Measurements from ENCODE around the gene ZBED1. TPM values are rescaled to one million over a fixed set of nuclear protein-coding genes. Genes with fewer than 3 reads are reported as not detected.
A peak's percentile ranks its signal among the peaks of the same experiment; 100 is the strongest.
"Not testable (repeated sequence)": the region's sequence is repeated elsewhere in the genome, so short reads cannot be mapped to it uniquely, and the experiment has no call there.

Gene ZBED1
- total and polyA plus RNA-seq, 3 experiments from 2014 or later, result 28.0 to 41.9 (median 30.0) TPM

DNA sequence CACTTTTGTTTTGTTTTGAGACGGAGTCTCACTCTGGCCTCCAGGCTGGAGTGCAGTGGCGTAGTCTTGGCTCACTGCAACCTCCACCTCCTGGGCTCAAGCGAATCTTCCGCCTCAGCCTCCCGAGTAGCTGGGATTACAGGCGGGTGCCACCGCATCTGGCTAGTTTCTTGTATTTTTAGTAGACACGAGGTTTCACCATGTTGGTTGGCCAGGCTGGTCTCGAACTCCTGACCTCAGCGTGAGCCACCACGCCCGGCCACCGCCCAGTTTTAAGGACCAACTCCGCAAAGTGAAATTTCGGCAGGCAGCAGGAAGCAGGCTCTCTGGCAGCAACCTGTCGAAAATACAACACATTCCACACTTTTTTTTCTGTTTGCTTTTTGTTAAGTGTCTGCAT, 13.4 kb downstream of the ZBED1 start:
- POLR2A ChIA-PET, result no interaction called here
- DNase-seq, result no peak
- Histone ChIP-seq H3K9me3 (ENCODE audit: low read length) (no peaks in the 10 kb centered on the region), H3K4me1 (ENCODE audit: insufficient read depth, low read length) (no peaks in the 10 kb centered on the region), H3K27me3 (ENCODE audit: insufficient read depth, low read length, poor library complexity, severe bottlenecking) (no peaks in the 10 kb centered on the region), H3K27ac (ENCODE audit: low read depth, low read length) (no peak overlapping the region), H3K36me3 (ENCODE audit: insufficient read depth, low read length) (no peaks in the 10 kb centered on the region), H3K4me3 (ENCODE audit: low read length) (no peak overlapping the region)
- H3K9me3 Mint-ChIP-seq, result no peaks in the 10 kb centered on the region
- no peak overlapping the region for H3K4me3 Mint-ChIP-seq
- CTCF ChIA-PET, result no interaction called here
- H3K36me3 Mint-ChIP-seq, result peaks cover 3 to 63% (median 17%) of the 10 kb centered on the region in 3 donors
- H3K4me1 Mint-ChIP-seq, result peaks cover 5 to 10% (median 6%) of the 10 kb centered on the region in 3 donors
- H3K27ac Mint-ChIP-seq, result no peak overlapping the region
- H3K27me3 Mint-ChIP-seq, result no peaks in the 10 kb centered on the region

DNA sequence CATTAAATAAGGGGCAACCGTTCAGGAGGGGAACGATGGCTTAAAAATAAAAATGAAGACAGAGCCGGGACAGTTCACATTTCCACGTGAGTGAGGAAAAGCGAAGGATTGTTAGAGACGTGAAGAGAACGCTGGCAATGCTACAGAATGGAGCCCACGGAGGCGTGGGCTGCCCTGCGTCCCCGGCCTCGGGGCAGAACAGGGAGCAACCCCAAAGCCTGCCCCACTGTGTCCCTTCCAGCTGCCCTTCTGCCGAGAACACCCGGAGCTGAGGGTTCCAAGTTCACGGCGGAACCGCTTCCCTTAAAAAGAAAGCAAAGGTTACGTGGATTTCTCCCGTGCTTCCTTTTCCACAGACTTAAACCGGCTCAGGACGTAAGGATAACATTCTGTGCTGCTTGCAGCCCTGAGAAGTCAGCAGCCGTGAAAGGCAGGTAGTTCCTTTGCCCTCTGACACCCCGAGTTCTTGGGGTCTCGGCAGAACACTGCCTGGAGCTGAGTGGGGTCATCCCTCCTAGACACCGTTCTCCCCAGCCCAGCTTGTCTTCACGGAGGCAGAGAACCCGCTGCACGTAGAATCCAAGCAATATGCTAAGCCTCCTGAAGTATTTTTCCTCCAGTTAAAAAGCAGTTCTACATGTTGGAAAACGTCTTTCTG, 14.2 kb downstream of the ZBED1 start:
- Mint-ChIP-seq H3K27me3 (no peaks in the 10 kb centered on the region), H3K4me1 (peaks cover 5 to 6% (median 6%) of the 10 kb centered on the region in 3 donors), H3K9me3 (no peaks in the 10 kb centered on the region), H3K36me3 (peaks cover 3 to 60% (median 17%) of the 10 kb centered on the region in 3 donors), H3K4me3 (no peak overlapping the region), H3K27ac (peak overlapping the region in 1 of 8 donors; percentile 58)
- Histone ChIP-seq H3K27me3 (ENCODE audit: insufficient read depth, low read length, poor library complexity, severe bottlenecking) (no peaks in the 10 kb centered on the region), H3K27ac (ENCODE audit: low read depth, low read length) (no peak overlapping the region), H3K9me3 (ENCODE audit: low read length) (no peaks in the 10 kb centered on the region), H3K4me1 (ENCODE audit: insufficient read depth, low read length) (no peaks in the 10 kb centered on the region), H3K36me3 (ENCODE audit: insufficient read depth, low read length) (no peaks in the 10 kb centered on the region), H3K4me3 (ENCODE audit: low read length) (no peak overlapping the region)
- ChIA-PET POLR2A (no interaction called here), CTCF (no interaction called here)
- DNase-seq, result no peak

DNA sequence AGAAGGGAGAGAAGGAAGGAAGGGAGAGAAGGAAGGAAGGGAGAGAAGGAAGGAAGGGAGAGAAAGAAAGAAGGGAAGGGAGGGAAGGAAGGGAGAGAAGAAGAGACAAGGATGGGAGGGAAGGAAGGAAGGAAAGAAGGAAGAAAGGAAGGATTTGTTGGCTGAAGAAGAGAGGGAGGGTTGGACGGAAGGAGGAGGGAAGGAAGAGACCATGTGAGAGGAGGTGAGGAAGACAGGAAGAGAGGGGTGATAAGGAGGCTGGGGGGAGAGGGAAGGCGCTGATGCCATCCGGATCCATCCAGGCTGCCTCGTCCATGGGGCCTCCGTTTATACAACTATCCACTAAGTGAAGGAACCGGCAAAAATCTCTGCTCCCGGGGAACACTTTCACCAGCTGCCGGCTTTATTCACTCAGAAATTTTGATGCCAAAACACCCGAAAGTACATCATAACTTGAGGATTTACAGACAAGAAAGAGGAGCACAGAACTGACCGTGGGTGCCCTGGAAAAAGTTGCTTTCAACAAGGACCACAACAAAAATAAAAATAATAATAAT, 14.9 kb downstream of the ZBED1 start:
- Mint-ChIP-seq H3K4me3 (no peak overlapping the region), H3K4me1 (peaks cover 5 to 6% (median 6%) of the 10 kb centered on the region in 3 donors), H3K9me3 (no peaks in the 10 kb centered on the region), H3K27ac (peak overlapping the region in 1 of 8 donors; percentile 34), H3K36me3 (peaks cover 3 to 55% (median 16%) of the 10 kb centered on the region in 3 donors), H3K27me3 (no peaks in the 10 kb centered on the region)
- no peak for DNase-seq
- Histone ChIP-seq H3K4me1 (ENCODE audit: insufficient read depth, low read length) (no peaks in the 10 kb centered on the region), H3K36me3 (ENCODE audit: insufficient read depth, low read length) (no peaks in the 10 kb centered on the region), H3K9me3 (ENCODE audit: low read length) (no peaks in the 10 kb centered on the region), H3K27ac (ENCODE audit: low read depth, low read length) (no peak overlapping the region), H3K27me3 (ENCODE audit: insufficient read depth, low read length, poor library complexity, severe bottlenecking) (no peaks in the 10 kb centered on the region), H3K4me3 (ENCODE audit: low read length) (no peak overlapping the region)
- ChIA-PET POLR2A (no interaction called here), CTCF (no interaction called here)

DNA sequence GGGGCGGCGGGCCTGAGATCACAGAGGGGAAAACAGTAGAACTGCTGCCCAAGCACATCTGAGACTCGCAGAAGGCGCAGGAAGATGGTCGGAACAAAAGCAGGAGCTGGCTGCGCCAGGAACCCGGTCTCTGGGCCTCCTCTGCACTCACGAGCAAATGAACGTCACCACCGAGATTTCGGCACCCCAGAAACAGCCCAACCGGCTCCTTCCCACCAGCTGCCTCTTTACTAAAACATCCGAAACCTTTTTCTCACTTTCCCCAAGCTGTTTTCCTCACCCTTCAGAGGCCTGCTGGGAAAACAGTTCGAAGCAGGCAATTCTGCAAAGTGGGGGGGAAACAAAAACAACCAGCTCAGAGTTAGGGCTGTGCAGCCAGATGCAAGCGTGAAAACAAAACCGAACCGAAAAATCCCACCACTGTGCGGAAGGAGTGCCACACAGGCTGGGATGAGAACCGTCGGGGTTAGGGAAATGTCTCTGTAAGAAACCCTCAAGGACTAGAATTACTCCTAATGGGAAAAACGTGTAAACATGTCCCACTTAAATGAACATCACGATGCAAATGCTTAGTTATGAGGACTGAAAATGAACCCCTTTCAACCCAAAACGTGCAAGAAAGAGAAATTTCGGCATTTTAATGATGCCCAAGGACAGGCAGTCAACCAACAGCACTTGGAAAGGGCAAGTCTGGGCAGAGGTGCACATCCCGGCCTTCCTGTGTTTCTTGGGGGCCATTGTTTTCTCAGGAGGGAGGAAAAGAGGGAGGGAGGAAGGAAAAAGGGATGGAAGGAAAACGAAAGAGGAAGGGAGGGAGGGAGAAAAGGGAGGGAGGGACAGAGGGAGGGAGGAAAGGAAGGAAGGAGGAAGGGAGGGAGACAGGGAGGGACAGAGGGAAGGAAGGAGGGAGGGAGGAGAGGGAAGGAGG, 15.8 kb downstream of the ZBED1 start:
- H3K36me3 Mint-ChIP-seq, result peaks cover 6 to 50% (median 17%) of the 10 kb centered on the region in 3 donors
- peaks cover 5 to 6% (median 6%) of the 10 kb centered on the region in 3 donors for H3K4me1 Mint-ChIP-seq
- no peaks in the 10 kb centered on the region for H3K27me3 Mint-ChIP-seq

GRCh38 chrX:2484256-2484655, 16.5 kb downstream of the ZBED1 start:
- Histone ChIP-seq H3K27ac (ENCODE audit: low read depth, low read length) (no peak overlapping the region), H3K4me3 (ENCODE audit: low read length) (no peak overlapping the region), H3K36me3 (ENCODE audit: insufficient read depth, low read length) (no peaks in the 10 kb centered on the region), H3K9me3 (ENCODE audit: low read length) (no peaks in the 10 kb centered on the region), H3K27me3 (ENCODE audit: insufficient read depth, low read length, poor library complexity, severe bottlenecking) (no peaks in the 10 kb centered on the region), H3K4me1 (ENCODE audit: insufficient read depth, low read length) (no peaks in the 10 kb centered on the region)
- peaks cover 11 to 47% (median 23%) of the 10 kb centered on the region in 3 donors for H3K36me3 Mint-ChIP-seq
- H3K4me3 Mint-ChIP-seq, result no peak overlapping the region
- no peak for DNase-seq
- ChIA-PET CTCF (no interaction called here), POLR2A (no interaction called here)
- no peaks in the 10 kb centered on the region for H3K27me3 Mint-ChIP-seq
- H3K27ac Mint-ChIP-seq, result peak overlapping the region in 1 of 8 donors; percentile 75
- H3K9me3 Mint-ChIP-seq, result peaks cover 0 to 5% (median 4%) of the 10 kb centered on the region in 5 donors
- H3K4me1 Mint-ChIP-seq, result peaks cover 5 to 6% (median 6%) of the 10 kb centered on the region in 3 donors

More for the DNA sequence above, 15.8 kb downstream of the ZBED1 start:
- ChIA-PET POLR2A (no interaction called here), CTCF (no interaction called here)
- H3K36me3 ChIP-seq (ENCODE audit: insufficient read depth, low read length), result no peaks in the 10 kb centered on the region
- no peak overlapping the region for H3K27ac ChIP-seq (ENCODE audit: low read depth, low read length)
- H3K4me1 ChIP-seq (ENCODE audit: insufficient read depth, low read length), result no peaks in the 10 kb centered on the region
- no peaks in the 10 kb centered on the region for H3K9me3 ChIP-seq (ENCODE audit: low read length)
- H3K27ac Mint-ChIP-seq, result peak overlapping the region in 1 of 8 donors; percentile 54
- no peaks in the 10 kb centered on the region for H3K27me3 ChIP-seq (ENCODE audit: insufficient read depth, low read length, poor library complexity, severe bottlenecking)
- no peak for DNase-seq
- H3K4me3 ChIP-seq (ENCODE audit: low read length), result no peak overlapping the region
- no peak overlapping the region for H3K4me3 Mint-ChIP-seq
- peaks cover 0 to 3% (median under 1%) of the 10 kb centered on the region in 5 donors for H3K9me3 Mint-ChIP-seq

DNA sequence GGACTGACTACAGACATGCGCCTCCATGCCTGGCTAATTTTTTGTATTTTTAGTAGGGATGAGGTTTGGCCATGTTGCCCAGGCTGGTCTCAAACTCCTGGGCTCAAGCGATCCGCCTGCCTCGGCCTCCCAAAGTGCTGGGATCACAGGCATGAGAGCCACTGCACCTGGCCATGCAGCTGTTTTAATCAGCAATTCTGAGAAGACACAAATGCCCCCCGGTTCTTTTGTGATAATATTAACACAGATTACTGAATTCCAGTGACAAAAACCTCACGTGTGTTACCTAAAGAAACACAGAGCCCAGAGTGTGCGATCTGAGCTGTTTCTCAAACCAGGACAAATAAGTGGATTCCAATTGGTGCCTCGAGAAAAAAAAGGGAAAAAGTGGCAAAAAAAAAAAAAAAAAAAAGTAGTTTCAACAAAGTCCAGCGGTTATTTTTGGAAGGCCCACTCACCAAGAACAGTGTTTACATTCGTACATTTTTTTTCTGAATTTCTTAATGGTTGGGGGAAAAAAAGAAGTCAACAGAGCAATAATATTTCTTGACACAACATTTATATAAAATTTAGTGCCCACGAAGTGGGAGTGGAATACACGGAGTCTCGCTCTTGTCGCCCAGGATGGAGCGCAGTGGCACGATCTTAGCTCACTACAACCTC, 17.2 kb downstream of the ZBED1 start:
- DNase-seq, result no peak
- Histone ChIP-seq H3K4me1 (ENCODE audit: insufficient read depth, low read length) (no peaks in the 10 kb centered on the region), H3K27me3 (ENCODE audit: insufficient read depth, low read length, poor library complexity, severe bottlenecking) (no peaks in the 10 kb centered on the region), H3K27ac (ENCODE audit: low read depth, low read length) (no peak overlapping the region), H3K9me3 (ENCODE audit: low read length) (no peaks in the 10 kb centered on the region), H3K36me3 (ENCODE audit: insufficient read depth, low read length) (no peaks in the 10 kb centered on the region), H3K4me3 (ENCODE audit: low read length) (no peak overlapping the region)
- no peak overlapping the region for H3K4me3 Mint-ChIP-seq
- CTCF ChIA-PET, result no interaction called here
- H3K27ac Mint-ChIP-seq, result no peak overlapping the region
- H3K27me3 Mint-ChIP-seq, result no peaks in the 10 kb centered on the region
- peaks cover 0 to 5% (median 4%) of the 10 kb centered on the region in 5 donors for H3K9me3 Mint-ChIP-seq
- peaks cover 11 to 43% (median 21%) of the 10 kb centered on the region in 3 donors for H3K36me3 Mint-ChIP-seq
- peaks cover 6 to 9% (median 8%) of the 10 kb centered on the region in 3 donors for H3K4me1 Mint-ChIP-seq
- POLR2A ChIA-PET, result no interaction called here

GRCh38 chrX:2481597-2481996, 19.2 kb downstream of the ZBED1 start:
- H3K36me3 ChIP-seq (ENCODE audit: insufficient read depth, low read length); DNase-seq; H3K4me3 Mint-ChIP-seq; H3K27ac Mint-ChIP-seq; H3K4me1 ChIP-seq (ENCODE audit: insufficient read depth, low read length); CTCF ChIA-PET; H3K4me3 ChIP-seq (ENCODE audit: low read length); H3K27me3 ChIP-seq (ENCODE audit: insufficient read depth, low read length, poor library complexity, severe bottlenecking); H3K9me3 Mint-ChIP-seq; H3K9me3 ChIP-seq (ENCODE audit: low read length); H3K27me3 Mint-ChIP-seq; H3K27ac ChIP-seq (ENCODE audit: low read depth, low read length); POLR2A ChIA-PET: not testable (repeated sequence)
- peaks cover 6 to 21% (median 9%) of the 10 kb centered on the region in 3 donors for H3K4me1 Mint-ChIP-seq
- peaks cover 8 to 25% (median 13%) of the 10 kb centered on the region in 3 donors for H3K36me3 Mint-ChIP-seq

Measured in CD8-positive, alpha-beta memory T cell (primary cell).